ENCODE measurements around the gene IL13RA1. TPM values are rescaled to one million over a fixed set of nuclear protein-coding genes. Genes with fewer than 3 reads are reported as not detected.
A peak's percentile ranks its signal among the peaks of the same experiment; 100 is the strongest.

The IL13RA1 gene
- polyA plus RNA-seq, 2 of the 4 experiments (the other 2 are of a cell fraction), result 51.1 to 86.8 TPM

GRCh38 chrX:118736394-118737010 lies 9.1 kb downstream of the IL13RA1 start (continued):
- TF ChIP-seq SREBF2 (IDR thresholded peaks at IDR 0.05) (no peak), BHLHE40 (IDR thresholded peaks at IDR 0.05; ENCODE audit: low read depth, low read length) (no peak), CHD4 (IDR thresholded peaks at IDR 0.05; ENCODE audit: borderline replicate concordance) (no peak), NPAS2 (CRISPR knock-in tag; IDR thresholded peaks at IDR 0.05; ENCODE audit: borderline replicate concordance) (no peak)

GRCh38 chrX:118739577-118739976 lies 12.2 kb downstream of the IL13RA1 start:
- no peak overlapping the region for H3K4me2 ChIP-seq
- ChIA-PET POLR2A (no interaction called here), CTCF (no interaction called here)
- TF ChIP-seq ZSCAN20 (CRISPR knock-in tag; IDR thresholded peaks at IDR 0.05) (no peak), RFX5 (IDR thresholded peaks at IDR 0.05) (no peak), NPAS2 (CRISPR knock-in tag; IDR thresholded peaks at IDR 0.05; ENCODE audit: borderline replicate concordance) (no peak), ZNF302 (CRISPR knock-in tag; IDR thresholded peaks at IDR 0.05) (no peak), RAD21 (conservative IDR thresholded peaks at IDR 0.05 in 1 of 2, IDR thresholded peaks at IDR 0.05 in 1 of 2) (no peak), EHMT2 (IDR thresholded peaks at IDR 0.05; ENCODE audit: low read depth) (no peak), NFE2L2 (conservative IDR thresholded peaks at IDR 0.05; ENCODE audit: low read length) (no peak), CHD4 (IDR thresholded peaks at IDR 0.05; ENCODE audit: borderline replicate concordance) (no peak), HOXA7 (CRISPR knock-in tag; IDR thresholded peaks at IDR 0.05) (no peak)
- peaks cover 24% of the 10 kb centered on the region for H3K4me1 ChIP-seq
- H3K4me3 ChIP-seq, result no peak overlapping the region
- ATAC-seq (no peak), DNase-seq (ENCODE audit: low read depth in 1 of 2, low spot score in 1 of 2) (no peak), FAIRE-seq (no peak)
- peak overlapping the region in 1 of 2 experiments; percentile 27; a peak in 2 of 6 replicates for H3K27ac ChIP-seq
- H3K9me3 ChIP-seq, result no peaks in the 10 kb centered on the region

- DNase-seq (ENCODE audit: low read depth in 1 of 2, low spot score in 1 of 2) (no peak), FAIRE-seq (no peak), ATAC-seq (no peak)
- Histone ChIP-seq H3K4me1 (peaks cover 26% of the 10 kb centered on the region), H3K9me3 (no peaks in the 10 kb centered on the region), H3K4me3 (no peak overlapping the region), H3K27ac (peak overlapping the region in 1 of 2 experiments; percentile 27; a peak in 2 of 6 replicates), H3K4me2 (no peak overlapping the region)
- 67% methylated on average over 5 of the region's 5 CpGs for WGBS (ENCODE audit: missing lambda C conversion rate)
- no peak for TF ChIP-seq MAFK (IDR thresholded peaks at IDR 0.05; ENCODE audit: partially characterized antibody)
- TF ChIP-seq ZSCAN20 (CRISPR knock-in tag; IDR thresholded peaks at IDR 0.05), result no peak
- TF ChIP-seq USF2 (IDR thresholded peaks at IDR 0.05), result no peak
- TF ChIP-seq ZNF302 (CRISPR knock-in tag; IDR thresholded peaks at IDR 0.05), result no peak
- TF ChIP-seq RARB (CRISPR knock-in tag; IDR thresholded peaks at IDR 0.05), result no peak
- no peak for TF ChIP-seq NR3C1 (IDR thresholded peaks at IDR 0.05)
- no peak for TF ChIP-seq NFE2L2 (conservative IDR thresholded peaks at IDR 0.05; ENCODE audit: low read length)
- TF ChIP-seq JUNB (IDR thresholded peaks at IDR 0.05), result no peak
- TF ChIP-seq CEBPB (IDR thresholded peaks at IDR 0.05), result no peak
- TF ChIP-seq MYC (IDR thresholded peaks at IDR 0.05; ENCODE audit: borderline replicate concordance, low read length), result no peak
- TF ChIP-seq KDM1A (IDR thresholded peaks at IDR 0.05; ENCODE audit: low read depth), result no peak
- TF ChIP-seq NPAS2 (CRISPR knock-in tag; IDR thresholded peaks at IDR 0.05; ENCODE audit: borderline replicate concordance), result no peak
- no peak for TF ChIP-seq JUN (IDR thresholded peaks at IDR 0.05)
- no peak for TF ChIP-seq ZC3H11A (IDR thresholded peaks at IDR 0.05)
- ChIA-PET CTCF (no interaction called here), POLR2A (no interaction called here)
Observed at GRCh38 chrX:118740276-118740889, 13.0 kb downstream of the IL13RA1 start.

- peaks cover 27% of the 10 kb centered on the region for H3K4me1 ChIP-seq
- POLR2A ChIA-PET, result no interaction called here
- 91% methylated on average over 2 of the region's 2 CpGs for WGBS (ENCODE audit: missing lambda C conversion rate)
Observed at GRCh38 chrX:118742176-118742575, 14.8 kb downstream of the IL13RA1 start.

More at GRCh38 chrX:118742176-118742575, 14.8 kb downstream of the IL13RA1 start:
- H3K9me3 ChIP-seq, result no peaks in the 10 kb centered on the region
- no peak overlapping the region for H3K4me3 ChIP-seq
- DNase-seq (ENCODE audit: low read depth in 1 of 2, low spot score in 1 of 2) (no peak), ATAC-seq (no peak), FAIRE-seq (no peak)
- CTCF ChIA-PET, result interaction anchor here (0.7 to 1.4 kb wide), 2 partner anchors 98 to 106 kb away, joined by 3 to 4 read pairs; no protein-coding TSS in a partner anchor
- no peak overlapping the region for H3K4me2 ChIP-seq
- no peak for TF ChIP-seq ZSCAN20 (CRISPR knock-in tag; IDR thresholded peaks at IDR 0.05)
- TF ChIP-seq HOXA7 (CRISPR knock-in tag; IDR thresholded peaks at IDR 0.05), result no peak
- no peak for TF ChIP-seq ESRRA (IDR thresholded peaks at IDR 0.05; ENCODE audit: borderline replicate concordance, low read length)
- TF ChIP-seq KDM5A (IDR thresholded peaks at IDR 0.05), result no peak
- TF ChIP-seq CHD2 (IDR thresholded peaks at IDR 0.05; ENCODE audit: low read length, partially characterized antibody), result no peak
- TF ChIP-seq EHMT2 (IDR thresholded peaks at IDR 0.05; ENCODE audit: low read depth), result no peak
- TF ChIP-seq NR3C1 (IDR thresholded peaks at IDR 0.05), result no peak
- TF ChIP-seq USF2 (IDR thresholded peaks at IDR 0.05), result no peak
- no peak for TF ChIP-seq PBX3 (IDR thresholded peaks at IDR 0.05)
- no peak for TF ChIP-seq RNF2 (IDR thresholded peaks at IDR 0.05; ENCODE audit: borderline replicate concordance, low read depth)
- no peak for TF ChIP-seq BCL3 (IDR thresholded peaks at IDR 0.05)
- no peak overlapping the region for H3K27ac ChIP-seq

All from A549 (cell line).